Gastroesophageal sphincter (tissue), 3 donors: ENCODE results near the gene SLC24A3.

Experiments used
- EP300 ChIP-seq: sonication (generic); formaldehyde crosslinking; IDR thresholded peaks from one replicate; pipeline ENCODE4 v1.6.1; 2017; ENCODE audit warnings: antibody characterized with exemption, mild to moderate bottlenecking
- POLR2A ChIP-seq, 2 donors: fragments of 450-650 bp; IDR thresholded peaks; one replicate each; pipeline ENCODE4 v1.6.1; 2017; ENCODE audit warnings: antibody characterized with exemption in 2 of 2, mild to moderate bottlenecking in 2 of 2, moderate library complexity in 1 of 2
- POLR2AphosphoS5 ChIP-seq: sonication (generic); formaldehyde crosslinking; IDR thresholded peaks from one replicate; pipeline ENCODE4 v1.6.1; 2017; ENCODE audit warnings: antibody characterized with exemption
- TF ChIP-seq, protein P1 (sequence below), 4 experiments: fragments of 200-600 bp in 2 of 4; fragments of 450-650 bp in 2 of 4; sonication (generic) in 1 of 4; IDR thresholded peaks; one replicate each; pipeline ENCODE4 v1.5.1; 2017 to 2019; ENCODE audit warnings: antibody characterized with exemption in 4 of 4, mild to moderate bottlenecking in 2 of 4, moderate library complexity in 2 of 4

DNA sequence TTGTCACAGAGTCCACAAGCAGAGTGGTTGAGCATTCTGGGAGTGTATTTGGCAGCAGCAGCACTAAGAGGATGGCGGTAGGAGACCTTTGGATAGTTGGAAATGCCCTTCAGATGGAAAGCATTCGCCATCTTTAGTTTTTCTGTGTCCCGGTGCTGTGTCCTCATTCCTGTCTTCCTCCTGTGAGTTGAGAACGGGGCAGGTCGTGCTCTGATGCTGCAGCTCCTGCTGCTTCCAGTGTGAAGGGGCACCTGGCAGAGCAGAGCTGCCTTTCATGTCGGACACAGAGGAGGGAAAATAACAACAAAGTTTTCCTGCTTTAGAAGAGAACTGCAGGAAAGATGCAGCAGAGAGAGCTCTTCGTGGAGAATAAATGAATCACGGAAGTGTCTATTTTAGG is 194.8 kb downstream of the SLC24A3 start:
- TF ChIP-seq, protein P1, sequence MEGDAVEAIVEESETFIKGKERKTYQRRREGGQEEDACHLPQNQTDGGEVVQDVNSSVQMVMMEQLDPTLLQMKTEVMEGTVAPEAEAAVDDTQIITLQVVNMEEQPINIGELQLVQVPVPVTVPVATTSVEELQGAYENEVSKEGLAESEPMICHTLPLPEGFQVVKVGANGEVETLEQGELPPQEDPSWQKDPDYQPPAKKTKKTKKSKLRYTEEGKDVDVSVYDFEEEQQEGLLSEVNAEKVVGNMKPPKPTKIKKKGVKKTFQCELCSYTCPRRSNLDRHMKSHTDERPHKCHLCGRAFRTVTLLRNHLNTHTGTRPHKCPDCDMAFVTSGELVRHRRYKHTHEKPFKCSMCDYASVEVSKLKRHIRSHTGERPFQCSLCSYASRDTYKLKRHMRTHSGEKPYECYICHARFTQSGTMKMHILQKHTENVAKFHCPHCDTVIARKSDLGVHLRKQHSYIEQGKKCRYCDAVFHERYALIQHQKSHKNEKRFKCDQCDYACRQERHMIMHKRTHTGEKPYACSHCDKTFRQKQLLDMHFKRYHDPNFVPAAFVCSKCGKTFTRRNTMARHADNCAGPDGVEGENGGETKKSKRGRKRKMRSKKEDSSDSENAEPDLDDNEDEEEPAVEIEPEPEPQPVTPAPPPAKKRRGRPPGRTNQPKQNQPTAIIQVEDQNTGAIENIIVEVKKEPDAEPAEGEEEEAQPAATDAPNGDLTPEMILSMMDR (IDR thresholded peaks at IDR 0.05): no peak
- TF ChIP-seq POLR2AphosphoS5 (no peak), EP300 (no peak), POLR2A (IDR thresholded peaks at IDR 0.05) (no peak)
